Mesothelial cell of epicardium (in vitro differentiated cells): ENCODE results near the gene CEP164. TPM values are rescaled to one million over a fixed set of nuclear protein-coding genes. Genes with fewer than 3 reads are reported as not detected.

Experiments used
- DNase-seq, 2 experiments: peaks; one replicate each; pipeline ENCODE4 v3.0.0; 2021; ENCODE audit warnings: low spot score in 2 of 2; ENCODE audit not compliant: unreplicated experiment in 2 of 2
- H3K27ac Mint-ChIP-seq: 2 replicates; pipeline ENCODE4 v1.8.0; 2021; ENCODE audit warnings: mixed read lengths
- H3K27me3 Mint-ChIP-seq: 2 replicates; pipeline ENCODE4 v1.8.0; 2021; ENCODE audit warnings: low read depth, mixed read lengths
- H3K36me3 Mint-ChIP-seq: 2 replicates; pipeline ENCODE4 v1.8.0; 2021; ENCODE audit warnings: mixed read lengths
- H3K4me1 Mint-ChIP-seq: 2 replicates; pipeline ENCODE4 v1.8.0; 2021; ENCODE audit warnings: mixed read lengths
- H3K4me3 Mint-ChIP-seq: 2 replicates; pipeline ENCODE4 v1.8.0; 2021; ENCODE audit warnings: mild to moderate bottlenecking, moderate library complexity, mixed read lengths
- H3K9me3 Mint-ChIP-seq: 2 replicates; pipeline ENCODE4 v1.8.0; 2021; ENCODE audit warnings: mixed read lengths
- CTCF ChIP-seq: fragments of 200-600 bp; sonication (generic); IDR thresholded peaks from one replicate; pipeline ENCODE4 v1.5.0; 2021; ENCODE audit warnings: antibody characterized with exemption; ENCODE audit not compliant: unreplicated experiment
- total RNA-seq: library from RNA; stranded (reverse); gene quantifications from 3 replicates; pipeline ENCODE4 v1.2.1, GENCODE V29; 2021

CEP164 gene
- total RNA-seq, 1 donor from 2014 or later = 51.1 TPM

DNA sequence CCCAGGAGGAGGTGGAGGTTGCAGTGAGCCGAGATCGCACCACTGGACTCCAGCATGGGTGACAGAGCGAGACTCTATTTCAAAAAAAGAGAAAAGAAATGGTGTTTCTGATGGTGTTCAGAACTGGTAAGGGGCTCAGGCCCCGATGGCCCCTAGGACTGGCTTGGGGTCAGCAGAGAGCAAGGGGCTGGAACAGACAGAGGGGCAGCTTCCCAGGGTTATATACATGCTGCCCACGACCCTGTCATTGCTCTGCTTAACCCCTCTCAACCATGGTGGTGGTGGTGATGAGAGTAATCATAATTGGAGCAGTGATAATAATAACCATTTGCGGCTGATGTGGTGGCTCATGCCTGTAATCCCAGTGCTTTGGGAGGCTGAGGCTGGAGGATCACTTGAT, 79.4 kb downstream of the CEP164 start:
- Mint-ChIP-seq H3K27ac (no peak overlapping the region), H3K4me1 (no peaks in the 10 kb centered on the region), H3K4me3 (no peak overlapping the region), H3K9me3 (peaks cover 23% of the 10 kb centered on the region), H3K27me3 (no peaks in the 10 kb centered on the region), H3K36me3 (peaks cover 63% of the 10 kb centered on the region)
- DNase-seq = no peak
- TF ChIP-seq CTCF = no peak

DNA sequence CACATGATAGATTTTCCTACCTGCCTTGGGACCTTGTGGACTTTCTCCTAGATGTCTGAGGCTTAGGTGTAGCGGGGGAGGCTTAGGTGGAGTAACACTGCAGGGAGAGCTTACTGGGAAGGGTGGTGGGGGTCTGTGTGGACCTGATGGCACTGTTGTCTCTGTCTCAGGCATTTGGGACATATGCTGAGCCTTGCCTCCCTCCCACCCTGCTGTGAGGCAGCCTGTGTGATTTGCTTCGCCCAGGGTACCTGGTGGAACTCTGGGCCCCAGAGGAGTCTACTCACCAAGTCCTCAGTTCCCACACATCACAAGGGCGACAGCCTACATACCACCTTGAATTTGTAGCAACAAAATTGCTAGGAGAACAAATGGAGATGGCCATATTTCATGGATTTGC, 80.7 kb downstream of the CEP164 start:
- Mint-ChIP-seq H3K36me3 (peaks cover 55% of the 10 kb centered on the region), H3K4me3 (no peak overlapping the region), H3K4me1 (no peaks in the 10 kb centered on the region), H3K27ac (no peak overlapping the region), H3K27me3 (no peaks in the 10 kb centered on the region), H3K9me3 (peaks cover 20% of the 10 kb centered on the region)
- DNase-seq = no peak
- TF ChIP-seq CTCF = no peak

DNA sequence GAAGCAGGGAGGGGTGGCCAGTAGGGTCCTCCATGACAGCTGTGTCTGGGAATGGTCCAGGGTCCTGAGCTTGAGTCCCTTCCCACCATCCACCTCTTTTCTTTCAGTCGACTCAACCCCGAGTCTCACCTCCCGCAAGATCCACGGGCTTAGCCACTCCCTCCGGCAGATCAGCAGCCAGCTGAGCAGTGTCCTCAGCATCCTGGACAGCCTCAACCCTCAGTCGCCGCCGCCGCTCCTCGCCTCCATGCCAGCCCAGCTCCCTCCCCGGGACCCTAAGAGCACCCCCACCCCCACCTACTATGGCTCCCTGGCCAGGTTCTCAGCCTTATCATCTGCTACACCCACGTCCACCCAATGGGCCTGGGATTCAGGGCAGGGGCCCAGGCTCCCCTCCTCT, 81.9 kb downstream of the CEP164 start:
- H3K36me3 Mint-ChIP-seq = peaks cover 48% of the 10 kb centered on the region

GRCh38 chr11:117410238-117410637, 82.6 kb downstream of the CEP164 start:
- H3K27ac Mint-ChIP-seq = no peak overlapping the region
- TF ChIP-seq CTCF = no peak
- H3K4me1 Mint-ChIP-seq = no peaks in the 10 kb centered on the region
- no peaks in the 10 kb centered on the region for H3K27me3 Mint-ChIP-seq
- peaks cover 40% of the 10 kb centered on the region for H3K36me3 Mint-ChIP-seq
- H3K4me3 Mint-ChIP-seq = no peak overlapping the region
- peaks cover 13% of the 10 kb centered on the region for H3K9me3 Mint-ChIP-seq
- no peak for DNase-seq

More for the DNA sequence above, 81.9 kb downstream of the CEP164 start:
- peaks cover 14% of the 10 kb centered on the region for H3K9me3 Mint-ChIP-seq
- no peak for TF ChIP-seq CTCF
- no peaks in the 10 kb centered on the region for H3K4me1 Mint-ChIP-seq
- no peak for DNase-seq
- no peaks in the 10 kb centered on the region for H3K27me3 Mint-ChIP-seq
- H3K27ac Mint-ChIP-seq = no peak overlapping the region
- H3K4me3 Mint-ChIP-seq = no peak overlapping the region

GRCh38 chr11:117410861-117411710, 83.4 kb downstream of the CEP164 start:
- H3K4me1 Mint-ChIP-seq = no peaks in the 10 kb centered on the region

More at GRCh38 chr11:117410861-117411710, 83.4 kb downstream of the CEP164 start:
- H3K36me3 Mint-ChIP-seq = peaks cover 32% of the 10 kb centered on the region
- H3K9me3 Mint-ChIP-seq = peaks cover 5% of the 10 kb centered on the region
- no peaks in the 10 kb centered on the region for H3K27me3 Mint-ChIP-seq
- no peak overlapping the region for H3K4me3 Mint-ChIP-seq
- DNase-seq = no peak
- peak overlapping the region; percentile 16 for H3K27ac Mint-ChIP-seq
- no peak for TF ChIP-seq CTCF
